GM18909 (cell line): ENCODE data around the gene USP20.

Experiments
- ATAC-seq: cut with Tn5 transposase; IDR thresholded peaks from one replicate; pipeline ENCODE4 v1.9.1; 2021; ENCODE audit warnings: mild to moderate bottlenecking; ENCODE audit not compliant: unreplicated experiment, poor library complexity

Gene USP20

DNA sequence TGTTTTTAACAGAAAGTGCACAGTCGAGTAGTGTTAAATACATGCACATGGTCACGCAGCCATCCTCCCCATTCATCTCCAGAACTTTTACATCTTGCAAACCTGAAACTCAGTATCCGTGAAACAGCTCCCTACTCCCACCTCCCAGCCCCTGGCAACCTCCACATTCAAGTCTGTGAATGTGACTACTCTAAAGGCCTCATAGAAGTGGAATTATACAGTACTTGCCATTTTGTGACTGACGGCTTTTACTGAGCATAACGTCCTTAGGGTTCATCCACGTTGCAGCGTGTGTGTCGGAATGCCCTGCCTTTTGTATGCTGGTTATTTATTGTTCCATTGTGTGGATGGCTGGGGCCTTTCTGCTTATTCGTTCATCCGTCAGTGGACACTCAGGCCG, 35.8 kb downstream of the USP20 start:
- no peak for ATAC-seq

DNA sequence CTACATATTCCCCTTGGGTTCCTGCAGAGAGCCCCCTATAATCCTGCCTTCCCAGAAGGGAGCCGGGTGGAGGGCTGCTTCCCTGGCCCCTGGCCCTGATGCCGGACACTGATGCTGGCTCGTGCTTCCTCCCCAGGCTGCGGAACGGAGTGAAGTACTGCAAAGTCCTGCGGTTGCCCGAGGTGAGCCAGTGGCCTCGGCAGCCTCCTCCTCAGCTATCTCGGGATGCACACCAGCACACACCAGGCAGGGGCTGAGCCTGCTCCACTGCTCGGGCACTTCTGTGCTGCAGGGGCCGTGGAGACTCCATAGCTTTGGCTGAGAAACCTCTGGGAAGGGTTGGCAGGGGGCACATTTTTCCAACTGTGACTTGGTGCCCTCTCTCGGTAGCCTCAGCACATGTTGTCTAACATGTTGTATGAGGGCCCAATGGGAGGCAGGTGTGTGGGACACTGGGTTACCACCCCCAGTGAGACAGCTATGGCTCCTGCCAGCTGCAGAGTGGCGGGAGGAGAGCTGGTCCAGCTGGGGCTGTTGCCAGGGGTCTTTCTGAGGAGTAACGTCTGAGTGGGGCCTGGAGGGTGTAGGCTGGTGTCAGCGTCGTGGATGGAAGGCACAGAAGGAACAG, 38.4 kb downstream of the USP20 start:
- no peak for ATAC-seq

GRCh38 chr9:129874261-129875101, 39.2 kb downstream of the USP20 start:
- no peak for ATAC-seq

GRCh38 chr9:129875181-129875611, 39.9 kb downstream of the USP20 start:
- no peak for ATAC-seq

DNA sequence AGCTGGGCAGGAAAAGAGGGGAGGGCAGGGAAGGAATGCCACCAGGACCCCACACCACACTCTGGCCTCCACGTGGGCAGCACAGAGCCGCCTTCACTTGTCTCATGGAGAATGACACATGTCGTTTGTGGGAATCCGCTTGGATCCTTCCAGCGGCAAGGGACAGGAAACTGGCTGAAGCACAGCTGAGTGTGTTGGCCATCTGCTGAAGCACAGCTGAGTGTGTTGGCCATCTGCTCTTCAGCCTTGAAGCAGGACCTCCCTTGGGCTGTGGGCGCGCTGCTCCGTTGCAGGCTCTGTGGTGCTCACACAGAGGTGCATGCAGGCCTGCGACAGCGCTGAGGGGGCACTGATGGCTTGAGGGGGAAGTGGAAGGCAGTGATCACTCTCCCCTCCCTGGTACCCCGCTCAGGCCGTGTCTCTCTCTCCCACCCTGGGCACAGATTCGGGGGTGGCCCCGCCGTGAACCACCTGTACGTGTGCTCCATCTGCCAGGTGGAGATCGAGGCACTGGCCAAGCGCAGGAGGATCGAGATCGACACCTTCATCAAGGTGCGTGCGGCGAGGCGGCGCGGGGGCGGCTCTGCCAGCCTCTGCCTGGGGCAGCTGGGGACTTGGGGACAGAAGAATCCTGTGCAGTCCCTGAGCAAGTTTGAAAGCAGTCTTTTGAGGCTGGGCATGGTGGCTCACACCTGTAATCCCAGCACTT, 40.6 kb downstream of the USP20 start:
- ATAC-seq, result no peak

GRCh38 chr9:129876815-129877214, 41.6 kb downstream of the USP20 start:
- ATAC-seq, result no peak

GRCh38 chr9:129878291-129878690, 43.0 kb downstream of the USP20 start:
- no peak for ATAC-seq

- ATAC-seq, result no peak
These were observed 43.9 kb downstream of the USP20 start for GRCh38 chr9:129879103-129879699.

GRCh38 chr9:129879991-129880653, 44.9 kb downstream of the USP20 start:
- no peak for ATAC-seq

GRCh38 chr9:129880654-129881546, 45.6 kb downstream of the USP20 start:
- ATAC-seq, result no peak

GRCh38 chr9:129881547-129882324, 46.5 kb downstream of the USP20 start:
- no peak for ATAC-seq

- ATAC-seq, result peak; percentile 46
These were observed 49.2 kb downstream of the USP20 start for GRCh38 chr9:129884220-129885017.

DNA sequence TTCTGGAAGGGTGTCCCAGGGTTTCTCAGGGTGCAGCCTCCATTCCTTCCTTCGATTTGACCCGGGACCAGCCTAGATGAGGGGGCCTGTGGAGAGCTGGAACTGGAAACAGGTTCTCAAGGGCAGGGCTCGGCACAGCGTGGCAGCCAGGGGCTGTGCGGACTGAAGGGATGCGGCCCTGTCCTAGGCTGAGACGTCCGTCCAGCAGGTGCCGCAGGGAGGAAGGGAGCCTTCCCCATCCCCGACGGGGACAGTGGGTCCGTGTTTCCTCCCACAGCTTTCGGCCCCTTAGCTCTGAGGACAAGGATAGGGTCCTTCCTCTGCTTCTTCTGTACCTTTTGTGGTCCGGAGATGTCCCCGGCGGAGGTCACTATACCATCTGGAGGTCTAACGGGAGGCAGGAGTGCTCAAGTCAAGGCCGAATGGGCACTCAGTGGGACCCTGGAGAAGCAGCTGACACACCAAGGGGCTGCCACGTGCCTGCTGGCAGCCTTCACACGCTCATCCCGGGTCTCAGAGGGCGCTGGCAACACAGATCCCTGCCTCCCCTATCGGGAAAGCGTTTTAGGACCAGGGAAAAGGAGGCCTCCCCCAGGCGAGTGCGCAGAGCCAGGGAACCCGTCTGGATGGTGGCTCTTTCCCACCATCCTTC, 49.9 kb downstream of the USP20 start:
- no peak for ATAC-seq

GRCh38 chr9:129885670-129886106, 50.4 kb downstream of the USP20 start:
- peak; percentile 28 for ATAC-seq

DNA sequence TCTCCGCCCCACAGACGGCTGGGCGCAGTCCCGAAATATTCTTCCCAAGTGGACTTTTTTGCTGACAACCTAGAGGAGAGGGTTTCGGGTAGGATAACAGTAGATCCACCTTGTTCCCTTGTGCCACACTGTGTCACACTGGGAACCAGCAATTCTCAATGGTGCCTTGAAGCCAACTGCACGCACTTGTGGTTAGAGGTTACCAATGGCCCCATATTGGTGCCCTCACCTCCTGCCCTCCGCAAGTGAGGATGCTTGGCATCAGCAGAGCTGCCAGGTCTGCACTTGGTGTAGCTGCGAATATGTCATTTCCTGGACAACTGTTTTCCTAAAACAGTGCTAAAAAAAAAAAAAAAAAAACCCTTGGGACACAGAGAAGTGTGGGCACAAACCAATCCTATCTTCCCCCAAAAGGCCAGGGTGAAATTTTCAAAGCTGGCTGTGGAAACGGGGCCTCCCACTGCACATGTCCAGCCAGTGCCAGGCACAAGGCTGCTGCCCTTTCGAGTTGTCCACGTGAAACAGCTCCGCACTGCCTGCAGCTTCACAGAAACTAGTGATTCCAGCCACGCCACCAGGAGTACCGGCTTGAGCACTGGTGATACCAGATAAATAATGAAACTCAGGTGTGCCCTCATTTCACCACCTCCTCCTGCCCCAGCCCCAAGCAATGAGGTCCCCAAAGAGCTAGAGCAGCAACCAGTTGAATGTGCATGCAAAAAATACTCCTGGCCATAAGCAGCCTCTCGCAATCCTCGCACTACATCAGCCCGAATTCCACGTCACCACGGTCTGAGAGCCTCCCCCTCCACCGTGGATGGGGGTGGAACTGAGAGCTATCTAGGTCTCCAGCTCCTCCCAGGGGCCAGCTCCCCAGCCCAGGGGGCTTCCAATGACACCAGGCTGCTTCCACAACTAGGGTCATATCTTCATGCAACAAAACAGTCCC, 51.2 kb downstream of the USP20 start:
- no peak for ATAC-seq
